Metanephros (tissue), 2 donors: Measurements from ENCODE around the gene NKRF. TPM values are rescaled to one million over a fixed set of nuclear protein-coding genes. Genes with fewer than 3 reads are reported as not detected.

Source experiments
- small RNA-seq: library from RNA; depleted of rRNA; stranded (forward); fragments of <200 nt; gene quantifications from one replicate; pipeline ENCODE3, GENCODE V24; 2014; ENCODE audit warnings: low replicate concordance
- total RNA-seq: library from RNA; depleted of rRNA; stranded (reverse); fragments of >200 nt; gene quantifications from one replicate; pipeline ENCODE4 v1.2.3, GENCODE V29; 2014

Gene NKRF
- 8.3 TPM for total RNA-seq

DNA sequence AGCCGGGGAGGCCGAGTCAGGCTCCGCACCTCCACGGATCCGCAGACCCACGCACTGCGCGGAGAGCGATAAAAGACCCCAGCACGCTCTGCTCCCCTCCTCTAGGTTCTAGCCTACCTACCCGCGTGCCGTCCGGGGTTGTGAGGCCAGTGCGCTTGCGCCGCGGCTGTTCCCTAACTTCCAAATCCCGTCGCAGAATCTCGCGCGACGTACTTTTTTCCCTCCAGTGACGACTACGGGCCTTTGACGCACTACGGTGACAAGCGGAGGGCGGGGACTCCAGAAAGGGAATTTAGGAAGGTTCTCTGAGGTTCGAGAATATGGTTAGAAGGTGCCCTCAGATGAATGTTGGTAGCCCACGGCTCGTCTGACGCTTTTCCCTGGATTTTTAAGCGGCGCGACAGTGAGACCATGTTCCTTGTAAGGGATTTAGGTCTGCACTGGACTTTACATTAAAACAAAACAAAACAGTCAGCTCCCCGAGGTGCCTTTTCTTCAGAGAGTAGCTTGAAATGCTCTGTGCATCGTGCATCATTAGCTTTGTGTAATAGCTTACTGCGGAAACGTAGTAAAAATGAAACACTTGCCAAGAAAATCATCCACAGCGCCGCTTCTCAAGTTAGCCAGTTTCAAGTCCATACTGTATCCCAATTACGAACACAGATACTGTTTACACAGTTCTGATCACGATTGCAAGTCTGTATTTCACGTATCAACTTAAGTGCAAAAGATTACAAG, at the start of gene NKRF:
TSS of gene NKRF (minus strand) at position 145 of the 738 bp plus-strand sequence.

DNA sequence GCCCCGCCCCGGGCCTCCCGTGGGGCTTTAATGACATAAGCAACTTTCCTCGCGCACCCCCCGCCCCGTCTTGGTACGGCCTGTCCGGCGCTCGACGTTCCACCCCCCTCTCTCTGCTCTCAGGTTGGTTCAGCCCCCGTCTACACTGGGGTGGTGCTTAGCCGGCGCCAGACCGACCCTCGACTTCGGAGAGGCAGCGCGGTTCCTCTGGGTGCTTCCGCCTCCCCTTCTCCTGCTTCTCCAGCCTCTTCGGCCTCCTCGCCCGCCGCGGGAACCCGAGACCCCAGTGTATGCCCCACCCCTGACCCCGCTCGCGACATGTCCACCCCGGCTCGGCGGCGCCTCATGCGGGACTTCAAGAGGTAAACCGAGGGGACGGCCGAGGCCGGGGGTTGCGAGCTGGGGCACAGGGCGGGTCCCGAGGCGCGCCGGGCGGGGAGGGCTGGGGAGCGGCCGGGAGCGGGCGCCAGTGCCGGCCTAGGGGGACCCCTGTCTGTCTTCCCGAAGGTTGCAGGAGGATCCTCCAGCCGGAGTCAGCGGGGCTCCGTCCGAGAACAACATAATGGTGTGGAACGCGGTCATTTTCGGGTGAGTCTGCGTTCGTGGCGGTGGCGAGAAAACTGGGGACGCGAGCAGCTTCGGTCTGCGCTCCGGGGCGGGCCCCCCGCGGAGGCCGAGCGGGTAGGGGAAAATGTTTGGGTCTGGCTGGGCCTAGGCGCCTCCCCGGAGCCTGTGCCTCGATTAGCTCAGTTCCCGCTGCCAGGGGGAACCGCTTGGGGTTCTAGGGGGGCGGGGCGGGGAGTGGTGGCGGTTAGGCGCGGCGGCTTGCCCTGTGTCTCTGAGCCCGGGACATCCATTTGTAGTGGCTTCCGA, 31.6 kb downstream of the NKRF start, which contains the start of gene UBE2A:
TSS of gene UBE2A (plus strand) at position 170 of the 873 bp plus-strand sequence. CDS start at position 319, 149 bp downstream.

DNA sequence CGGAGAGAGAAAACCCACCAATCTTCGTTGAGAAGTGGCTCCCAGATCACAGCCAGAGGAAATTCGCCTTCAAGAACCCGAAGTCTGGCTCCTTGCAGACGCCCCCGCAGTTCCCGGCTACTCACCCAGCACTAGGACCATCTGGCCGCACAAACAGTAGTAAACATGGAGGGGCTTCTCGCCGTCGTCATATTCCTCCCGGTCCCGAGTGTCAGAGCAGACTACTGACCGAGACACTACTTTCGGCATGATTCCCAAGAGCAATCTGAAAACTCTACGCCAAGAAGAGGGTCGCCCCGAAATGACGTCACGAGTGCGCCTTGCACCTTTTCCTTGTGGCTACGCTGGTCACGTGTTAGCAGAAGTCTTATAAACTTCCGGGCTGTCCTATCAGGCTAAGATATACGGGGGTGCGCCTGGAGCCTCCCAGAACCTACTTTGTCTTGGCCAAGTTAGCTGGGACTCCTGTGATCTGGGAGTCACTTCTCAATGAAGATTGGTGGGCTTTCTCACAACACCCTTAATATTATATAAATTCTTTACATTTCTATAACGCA, 41.0 kb downstream of the NKRF start, which contains the start of gene STEEP1:
TSS of gene STEEP1 (minus strand) at position 303 of the 557 bp plus-strand sequence. CDS start at position 249, 54 bp downstream.

Small RNA genes lying within 50 kb of the gene (small RNA-seq; reads per million reads assigned to genes)
- gene MIR766: 4.1 reads per million, percentile 93 among the genes with 10 or more reads in this experiment

Other genes with a start within 250 kb of the NKRF start
- gene SLC25A43, start 207.1 kb downstream of the NKRF start, total RNA-seq: 5.4 TPM
- 227 TPM for gene SLC25A5, start 138.0 kb downstream of the NKRF start, total RNA-seq
- 31.6 TPM for gene STEEP1, start 41.0 kb downstream of the NKRF start, total RNA-seq
- 40.2 TPM for gene UBE2A, start 31.9 kb downstream of the NKRF start, total RNA-seq
- gene SEPTIN6, start 86.7 kb upstream of the NKRF start, total RNA-seq: 30.0 TPM
- 1.2 TPM for gene SOWAHD, start 152.2 kb upstream of the NKRF start, total RNA-seq
- 1,011 TPM for gene RPL39, start 185.2 kb upstream of the NKRF start, total RNA-seq
- gene UPF3B, start 246.5 kb upstream of the NKRF start, total RNA-seq: 4.8 TPM